HG03521 (cell line): ENCODE results near the gene PIK3CB.
"Not testable (repeated sequence)": the region's sequence is repeated elsewhere in the genome, so short reads cannot be mapped to it uniquely, and the experiment has no call there.

Experiments used
- ATAC-seq: cut with Tn5 transposase; IDR thresholded peaks from one replicate; pipeline ENCODE4 v1.9.1; 2021; ENCODE audit warnings: mild to moderate bottlenecking, moderate library complexity; ENCODE audit not compliant: unreplicated experiment

PIK3CB gene

GRCh38 chr3:138629526-138629925, 205.2 kb downstream of the PIK3CB start:
- ATAC-seq: no peak

GRCh38 chr3:138625707-138626365, 208.9 kb downstream of the PIK3CB start:
- no peak for ATAC-seq

- ATAC-seq: no peak
Observed at GRCh38 chr3:138624518-138624917, 210.2 kb downstream of the PIK3CB start.

- no peak for ATAC-seq
Observed at GRCh38 chr3:138620431-138620830, 214.3 kb downstream of the PIK3CB start.

GRCh38 chr3:138615462-138615861, 219.3 kb downstream of the PIK3CB start:
- no peak for ATAC-seq

GRCh38 chr3:138609898-138610266, 224.8 kb downstream of the PIK3CB start:
- no peak for ATAC-seq

GRCh38 chr3:138608322-138609135, 226.2 kb downstream of the PIK3CB start, which contains the start of gene FAIM:
Gene FAIM (plus strand): TSS chr3:138608771. CDS start chr3:138619727, 10,956 bp downstream.
- peak; percentile 73 for ATAC-seq

GRCh38 chr3:138604106-138604595, 230.6 kb downstream of the PIK3CB start:
- ATAC-seq: not testable (repeated sequence)
